Duodenal mucosa (tissue), 2 donors: ENCODE measurements around the gene B4GALNT1.
"Not testable (repeated sequence)": the region's sequence is repeated elsewhere in the genome, so short reads cannot be mapped to it uniquely, and the experiment has no call there.

Source experiments
- H3K27ac ChIP-seq: one replicate; pipeline ENCODE4 v1.7.0; 2013; ENCODE audit warnings: low read depth, low read length
- H3K27me3 ChIP-seq, 2 donors: one replicate each; pipeline ENCODE4 v1.7.0; 2013; ENCODE audit warnings: low read length in 2 of 2, control low read depth in 1 of 2; ENCODE audit not compliant: insufficient read depth in 2 of 2, control insufficient read depth in 1 of 2
- H3K36me3 ChIP-seq, 2 donors: one replicate each; pipeline ENCODE4 v1.7.0; 2013; ENCODE audit warnings: low read length in 2 of 2, control low read depth in 1 of 2; ENCODE audit not compliant: insufficient read depth in 2 of 2, control insufficient read depth in 1 of 2
- H3K4me1 ChIP-seq, 2 donors: one replicate each; pipeline ENCODE4 v1.7.0; 2013; ENCODE audit warnings: low read length in 2 of 2, control low read depth in 1 of 2; ENCODE audit not compliant: insufficient read depth in 2 of 2, control insufficient read depth in 1 of 2
- H3K4me3 ChIP-seq, 2 donors: one replicate each; pipeline ENCODE4 v1.7.0; 2013; ENCODE audit warnings: low read length in 2 of 2, low read depth in 1 of 2
- H3K9ac ChIP-seq, 2 donors: one replicate each; pipeline ENCODE4 v1.7.0; 2013; ENCODE audit warnings: low read length in 2 of 2, low read depth in 1 of 2
- H3K9me3 ChIP-seq, 2 donors: one replicate each; pipeline ENCODE4 v1.7.0; 2013; ENCODE audit warnings: low read length in 2 of 2, control low read depth in 1 of 2; ENCODE audit not compliant: control insufficient read depth in 1 of 2

B4GALNT1 gene

DNA sequence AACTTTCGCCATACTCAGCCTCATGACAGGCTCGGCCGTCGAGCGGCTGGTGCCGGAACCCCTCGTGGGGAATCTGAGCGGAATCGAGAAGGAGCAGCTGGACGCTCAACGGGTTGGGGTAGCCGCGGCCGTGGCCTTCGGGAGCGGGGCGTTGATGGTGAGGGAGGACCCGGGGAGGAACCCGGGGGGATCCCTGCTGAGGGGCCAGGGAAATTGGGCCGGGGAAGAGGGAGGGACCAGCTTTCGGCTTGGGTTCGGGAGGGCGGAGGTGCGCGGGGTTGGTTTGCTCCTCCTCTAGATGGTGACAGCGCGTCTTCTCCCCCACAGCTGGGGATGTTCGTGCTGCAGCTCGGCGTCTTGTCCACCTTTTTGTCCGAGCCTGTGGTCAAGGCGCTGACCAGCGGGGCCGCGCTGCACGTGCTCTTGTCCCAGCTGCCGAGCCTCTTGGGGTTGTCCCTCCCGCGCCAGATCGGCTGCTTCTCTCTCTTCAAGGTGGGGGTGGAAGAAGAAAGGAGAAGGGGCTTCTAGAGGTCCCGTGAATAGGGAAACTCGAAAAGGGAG, 12.0 kb downstream of the B4GALNT1 start:
- Histone ChIP-seq H3K4me3 (peak overlapping the region; percentile 46 to 58), H3K9me3 (no peaks in the 10 kb centered on the region), H3K36me3 (no peaks in the 10 kb centered on the region), H3K9ac (no peak overlapping the region), H3K4me1 (peaks cover 14 to 23% of the 10 kb centered on the region in 2 donors), H3K27ac (no peak overlapping the region), H3K27me3 (peaks cover 78 to 83% of the 10 kb centered on the region in 2 donors)

DNA sequence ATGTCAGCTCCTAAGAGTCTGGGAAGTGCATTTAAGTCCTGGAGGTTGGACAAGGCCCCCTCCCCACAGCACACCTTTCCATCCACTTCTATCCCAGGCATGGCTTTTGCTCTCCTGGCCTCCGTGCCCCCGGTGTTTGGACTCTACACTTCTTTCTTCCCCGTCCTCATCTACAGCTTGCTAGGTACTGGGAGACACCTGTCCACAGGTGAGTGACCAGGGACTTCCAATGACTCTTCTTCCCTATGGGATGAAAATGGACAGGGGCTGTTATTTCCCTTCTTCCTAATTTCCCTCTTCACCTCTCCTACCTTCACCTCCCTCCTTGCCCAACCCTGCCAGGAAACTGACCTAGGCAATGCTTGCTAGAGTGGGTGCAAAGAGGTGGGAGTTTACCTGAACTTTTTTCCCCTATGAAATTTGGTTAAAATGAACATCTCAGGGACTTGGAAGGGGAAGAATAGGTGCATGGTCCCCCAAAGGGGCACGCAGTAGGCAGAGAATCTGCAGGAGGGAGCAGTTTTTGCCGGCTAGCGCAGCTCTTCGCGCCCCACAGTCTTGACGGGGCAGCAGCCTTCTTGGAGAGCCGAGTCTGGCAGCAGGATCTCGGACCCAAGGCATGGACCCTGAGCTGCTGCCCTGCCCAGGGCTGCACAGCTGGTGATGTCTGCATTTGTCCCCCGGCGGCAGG, 12.6 kb downstream of the B4GALNT1 start:
- Histone ChIP-seq H3K27me3 (peaks cover 75 to 82% of the 10 kb centered on the region in 2 donors), H3K9me3 (no peaks in the 10 kb centered on the region), H3K4me3 (no peak overlapping the region), H3K9ac (no peak overlapping the region), H3K36me3 (no peaks in the 10 kb centered on the region), H3K27ac (no peak overlapping the region), H3K4me1 (peaks cover 14 to 23% of the 10 kb centered on the region in 2 donors)

DNA sequence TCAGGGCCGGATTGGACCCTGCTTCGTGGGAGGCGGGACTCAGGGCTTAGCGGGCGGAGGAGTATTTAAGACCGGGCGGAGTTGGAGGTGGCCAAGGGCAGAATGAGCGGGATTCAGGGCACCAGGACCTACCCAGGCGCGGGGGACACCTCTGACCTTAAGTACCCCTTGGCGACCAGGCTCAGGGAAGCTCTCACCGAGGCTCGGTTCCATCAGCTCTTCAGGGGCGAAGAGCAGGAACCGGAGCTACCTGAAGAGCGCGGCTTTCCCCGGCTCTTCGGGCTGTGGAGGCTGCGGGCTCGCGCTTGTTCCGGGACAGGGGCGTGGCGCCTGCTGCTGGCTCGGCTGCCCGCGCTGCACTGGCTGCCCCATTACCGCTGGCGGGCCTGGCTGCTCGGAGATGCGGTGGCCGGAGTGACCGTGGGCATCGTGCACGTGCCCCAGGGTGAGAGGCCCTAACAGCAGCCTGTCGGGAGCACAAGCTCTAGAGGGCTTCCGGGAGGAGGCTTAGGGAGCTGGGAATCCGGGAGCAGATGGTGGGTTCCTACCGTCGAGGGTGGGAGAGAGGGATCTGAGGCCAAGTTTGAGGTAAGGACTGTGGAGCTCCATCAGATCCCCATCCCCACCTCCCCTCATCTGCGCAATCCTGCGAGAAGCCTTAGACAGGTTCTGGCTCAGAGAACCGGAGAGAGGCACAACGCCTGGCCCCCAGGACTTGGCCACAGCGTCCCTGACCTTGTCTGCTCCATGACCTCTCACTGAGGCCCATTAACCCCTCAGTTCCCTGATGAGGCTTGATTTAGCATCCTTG, 13.4 kb downstream of the B4GALNT1 start:
- peaks cover 68 to 82% of the 10 kb centered on the region in 2 donors for H3K27me3 ChIP-seq
- H3K4me3 ChIP-seq = peak overlapping the region in 1 of 2 donors; percentile 36
- no peak overlapping the region for H3K9ac ChIP-seq
- no peaks in the 10 kb centered on the region for H3K9me3 ChIP-seq
- no peak overlapping the region for H3K27ac ChIP-seq
- peaks cover 14 to 23% of the 10 kb centered on the region in 2 donors for H3K4me1 ChIP-seq
- H3K36me3 ChIP-seq = no peaks in the 10 kb centered on the region

DNA sequence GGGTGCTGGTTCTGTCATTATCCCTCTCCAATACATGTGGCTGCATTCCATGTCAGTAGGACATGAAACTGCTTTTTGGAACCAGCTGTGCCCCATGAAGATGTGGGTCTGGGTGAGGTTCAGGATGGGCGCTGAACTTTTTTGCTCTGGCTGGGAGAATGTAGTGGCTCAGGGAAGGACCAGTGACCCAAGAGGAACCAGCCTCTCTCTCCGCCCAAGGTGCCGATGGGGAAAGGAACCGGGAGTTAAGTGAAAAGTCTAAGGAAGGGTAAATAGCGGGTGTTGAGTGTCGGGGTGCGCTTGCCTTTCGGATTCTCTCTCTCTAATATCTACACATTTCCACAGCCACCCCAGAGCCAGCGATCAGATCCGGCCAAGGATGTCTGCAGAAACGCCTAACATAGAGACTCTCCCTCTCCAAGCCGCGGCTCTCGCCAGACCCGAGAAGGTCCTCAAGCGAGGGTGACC, 14.0 kb downstream of the B4GALNT1 start:
- no peak overlapping the region for H3K9ac ChIP-seq
- peaks cover 14 to 23% of the 10 kb centered on the region in 2 donors for H3K4me1 ChIP-seq
- H3K36me3 ChIP-seq = no peaks in the 10 kb centered on the region
- H3K27me3 ChIP-seq = peaks cover 65 to 82% of the 10 kb centered on the region in 2 donors
- H3K27ac ChIP-seq = no peak overlapping the region
- peak overlapping the region in 1 of 2 donors; percentile 36 for H3K4me3 ChIP-seq
- no peaks in the 10 kb centered on the region for H3K9me3 ChIP-seq

DNA sequence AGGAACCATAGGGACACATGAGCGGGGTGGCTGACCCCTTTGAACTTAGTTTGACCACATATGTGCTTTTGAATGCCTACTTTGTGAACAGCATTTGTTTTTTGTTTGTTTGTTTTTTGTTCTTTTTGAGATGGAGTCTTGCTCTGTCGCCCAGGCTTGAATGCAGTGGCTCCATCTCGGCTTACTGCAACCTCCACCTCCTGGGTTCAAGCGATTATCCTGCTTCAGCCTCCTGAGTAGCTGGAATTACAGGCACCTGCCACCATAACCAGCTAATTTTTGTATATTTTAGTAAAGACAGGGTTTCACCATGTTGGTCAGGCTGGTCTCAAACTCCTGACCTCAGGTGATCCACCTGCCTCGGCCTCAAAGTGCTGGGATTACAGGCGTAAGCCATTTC, 14.6 kb downstream of the B4GALNT1 start:
- Histone ChIP-seq H3K4me1 (peaks cover 14 to 23% of the 10 kb centered on the region in 2 donors), H3K27me3 (peaks cover 65 to 80% of the 10 kb centered on the region in 2 donors)
- not testable (repeated sequence) for H3K9ac ChIP-seq, H3K36me3 ChIP-seq, H3K4me3 ChIP-seq, H3K27ac ChIP-seq, H3K9me3 ChIP-seq

DNA sequence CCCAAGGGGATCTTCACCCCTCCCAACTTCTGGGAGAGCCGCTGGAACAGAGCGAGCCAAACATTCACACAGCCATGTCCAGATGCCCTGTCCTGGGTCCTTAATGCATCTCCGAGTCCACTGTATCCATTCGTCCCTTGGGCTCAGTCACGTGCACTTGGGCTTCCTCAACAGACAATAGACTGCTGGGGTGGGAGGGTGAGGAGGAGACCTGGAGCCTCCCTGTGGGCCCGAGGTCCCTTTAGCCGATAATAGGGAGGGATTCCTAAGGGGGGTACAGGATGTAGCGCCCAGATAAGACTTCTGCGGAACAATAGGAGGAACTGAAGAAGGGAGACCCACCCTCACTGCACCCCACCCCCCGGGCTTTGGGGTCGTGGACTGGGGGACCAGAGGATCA, 15.1 kb downstream of the B4GALNT1 start:
- peaks cover 67 to 82% of the 10 kb centered on the region in 2 donors for H3K27me3 ChIP-seq
- H3K27ac ChIP-seq = no peak overlapping the region
- H3K36me3 ChIP-seq = no peaks in the 10 kb centered on the region
- H3K4me3 ChIP-seq = no peak overlapping the region
- no peaks in the 10 kb centered on the region for H3K9me3 ChIP-seq
- peaks cover 14 to 23% of the 10 kb centered on the region in 2 donors for H3K4me1 ChIP-seq
- H3K9ac ChIP-seq = no peak overlapping the region

DNA sequence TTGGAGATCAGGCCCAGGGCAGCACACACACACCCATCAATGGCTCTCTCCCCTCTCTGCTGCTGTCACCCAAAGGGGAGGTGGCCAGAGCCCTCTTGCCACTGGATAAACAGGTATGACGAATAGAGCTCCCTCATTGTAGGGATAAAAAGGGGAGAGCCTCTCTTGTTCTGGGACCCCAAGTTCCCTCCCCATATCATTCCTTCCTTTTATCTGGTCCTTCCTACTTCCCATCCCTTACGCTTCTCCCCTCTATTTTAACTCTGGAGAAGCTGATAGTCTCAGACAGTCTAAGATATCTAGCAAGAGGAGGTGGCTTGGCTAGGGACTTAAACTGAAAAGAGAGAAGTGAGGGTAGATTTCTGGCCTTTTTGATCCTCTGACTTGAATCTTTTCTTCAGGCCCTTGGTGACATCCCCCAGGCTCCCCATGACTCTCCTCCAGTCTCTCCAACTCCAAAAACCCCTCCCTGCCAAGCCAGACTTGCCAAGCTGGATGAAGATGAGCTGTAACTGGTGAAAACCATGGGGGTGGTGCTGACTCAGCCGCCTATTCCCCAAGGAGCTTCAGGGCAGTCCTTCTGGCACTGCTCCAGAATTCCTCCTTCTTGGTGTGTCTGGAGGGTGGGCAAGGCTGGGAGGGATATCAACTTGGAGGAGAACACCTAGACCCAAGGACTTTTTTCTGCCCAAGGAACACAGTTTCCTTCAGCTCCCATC, 16.5 kb downstream of the B4GALNT1 start:
- H3K4me3 ChIP-seq = no peak overlapping the region
- peaks cover 61 to 80% of the 10 kb centered on the region in 2 donors for H3K27me3 ChIP-seq
- H3K9me3 ChIP-seq = no peaks in the 10 kb centered on the region
- H3K9ac ChIP-seq = no peak overlapping the region
- H3K27ac ChIP-seq = no peak overlapping the region
- H3K4me1 ChIP-seq = peaks cover 12 to 19% of the 10 kb centered on the region in 2 donors
- H3K36me3 ChIP-seq = no peaks in the 10 kb centered on the region

DNA sequence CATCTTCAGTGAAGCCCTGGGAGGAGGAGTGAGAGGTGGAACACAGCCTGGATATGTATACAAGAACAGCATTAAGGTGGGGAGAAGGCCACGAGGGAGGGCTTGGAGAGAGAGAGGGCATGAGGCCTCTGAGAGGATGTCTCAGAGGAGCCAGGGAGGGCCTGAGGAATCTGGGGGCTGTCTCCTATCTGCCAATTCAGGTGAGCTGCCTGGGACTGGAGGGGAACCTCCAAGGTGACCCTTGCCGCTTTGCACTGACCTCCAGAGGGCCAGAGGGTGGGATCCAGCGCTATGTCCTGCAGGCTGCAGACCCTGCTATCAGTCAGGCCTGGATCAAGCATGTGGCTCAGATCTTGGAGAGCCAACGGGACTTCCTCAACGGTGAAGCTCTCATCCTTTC, 17.4 kb downstream of the B4GALNT1 start:
- H3K9me3 ChIP-seq = no peaks in the 10 kb centered on the region
- peaks cover 56 to 76% of the 10 kb centered on the region in 2 donors for H3K27me3 ChIP-seq
- H3K27ac ChIP-seq = no peak overlapping the region
- H3K36me3 ChIP-seq = no peaks in the 10 kb centered on the region
- H3K9ac ChIP-seq = no peak overlapping the region
- H3K4me1 ChIP-seq = peaks cover 4 to 15% of the 10 kb centered on the region in 2 donors
- H3K4me3 ChIP-seq = no peak overlapping the region

DNA sequence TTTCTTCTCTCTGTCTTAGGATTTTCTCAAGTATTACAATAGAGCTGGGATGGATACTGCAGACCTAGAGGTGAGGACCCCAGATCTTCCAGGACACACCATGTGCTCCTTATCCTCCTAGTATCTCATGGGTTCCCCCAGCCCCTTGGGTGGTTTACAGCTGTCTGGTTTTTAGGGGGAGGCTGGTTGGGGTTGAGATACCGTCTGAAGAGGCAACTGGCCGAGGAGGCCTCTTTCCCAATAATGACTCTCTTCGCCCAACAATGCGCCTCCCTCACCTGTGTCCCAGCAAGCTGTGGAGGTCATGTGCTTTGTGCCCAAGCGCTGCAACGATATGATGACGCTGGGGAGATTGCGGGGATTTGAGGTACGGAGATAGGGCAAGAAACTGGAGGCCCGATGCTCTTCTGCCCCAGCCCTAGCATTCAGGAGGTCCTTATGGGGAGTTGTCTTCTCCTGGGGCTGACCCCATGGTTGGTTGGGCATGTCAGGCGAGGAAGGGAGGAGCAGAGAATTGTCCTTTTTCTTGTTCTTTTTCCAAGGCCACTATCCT, 18.0 kb downstream of the B4GALNT1 start:
- Histone ChIP-seq H3K36me3 (no peaks in the 10 kb centered on the region), H3K4me1 (peaks cover 4 to 18% of the 10 kb centered on the region in 2 donors), H3K4me3 (no peak overlapping the region), H3K27me3 (peaks cover 54 to 75% of the 10 kb centered on the region in 2 donors), H3K9me3 (no peaks in the 10 kb centered on the region), H3K9ac (no peak overlapping the region), H3K27ac (no peak overlapping the region)
